HG02870 (cell line): ENCODE results near the gene BPTF.
"Not testable (repeated sequence)": the region's sequence is repeated elsewhere in the genome, so short reads cannot be mapped to it uniquely, and the experiment has no call there.

Source experiments
- ATAC-seq: cut with Tn5 transposase; IDR thresholded peaks from one replicate; pipeline ENCODE4 v1.9.1; 2021; ENCODE audit warnings: mild to moderate bottlenecking, moderate library complexity; ENCODE audit not compliant: unreplicated experiment

Gene BPTF

GRCh38 chr17:67824735-67825626, at the start of gene BPTF:
TSS of gene BPTF (plus strand) at chr17:67825503. CDS start at chr17:67825725, 222 bp downstream.
- ATAC-seq: peak; percentile 70

DNA sequence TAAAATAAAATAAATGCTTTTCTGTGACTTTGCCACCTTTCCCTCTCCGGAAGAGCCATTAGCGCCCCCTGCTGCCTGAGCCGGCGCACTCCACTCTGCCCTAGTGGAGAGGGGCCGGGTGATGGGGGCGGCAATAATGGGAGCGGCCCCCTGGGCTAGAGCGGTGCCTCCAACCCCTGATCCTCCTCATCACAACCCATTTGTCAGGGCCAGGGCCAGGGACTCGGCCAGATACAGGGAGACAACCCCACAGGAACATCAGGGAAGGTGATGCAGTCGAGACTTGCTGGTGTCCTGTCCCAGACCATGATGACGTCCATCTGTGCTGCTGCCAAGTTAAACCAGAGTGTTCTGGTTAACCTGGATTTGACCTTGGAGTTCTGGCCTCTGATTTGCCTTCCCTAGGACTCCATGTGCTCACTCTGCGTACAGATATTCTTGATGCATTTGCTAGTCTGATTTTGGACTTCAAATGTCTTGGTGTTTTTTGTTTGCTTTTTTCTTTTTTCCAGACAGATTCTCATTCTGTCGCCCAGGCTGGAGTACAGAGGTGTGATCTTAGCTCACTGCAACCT, 46.1 kb upstream of the BPTF start:
- ATAC-seq: no peak

DNA sequence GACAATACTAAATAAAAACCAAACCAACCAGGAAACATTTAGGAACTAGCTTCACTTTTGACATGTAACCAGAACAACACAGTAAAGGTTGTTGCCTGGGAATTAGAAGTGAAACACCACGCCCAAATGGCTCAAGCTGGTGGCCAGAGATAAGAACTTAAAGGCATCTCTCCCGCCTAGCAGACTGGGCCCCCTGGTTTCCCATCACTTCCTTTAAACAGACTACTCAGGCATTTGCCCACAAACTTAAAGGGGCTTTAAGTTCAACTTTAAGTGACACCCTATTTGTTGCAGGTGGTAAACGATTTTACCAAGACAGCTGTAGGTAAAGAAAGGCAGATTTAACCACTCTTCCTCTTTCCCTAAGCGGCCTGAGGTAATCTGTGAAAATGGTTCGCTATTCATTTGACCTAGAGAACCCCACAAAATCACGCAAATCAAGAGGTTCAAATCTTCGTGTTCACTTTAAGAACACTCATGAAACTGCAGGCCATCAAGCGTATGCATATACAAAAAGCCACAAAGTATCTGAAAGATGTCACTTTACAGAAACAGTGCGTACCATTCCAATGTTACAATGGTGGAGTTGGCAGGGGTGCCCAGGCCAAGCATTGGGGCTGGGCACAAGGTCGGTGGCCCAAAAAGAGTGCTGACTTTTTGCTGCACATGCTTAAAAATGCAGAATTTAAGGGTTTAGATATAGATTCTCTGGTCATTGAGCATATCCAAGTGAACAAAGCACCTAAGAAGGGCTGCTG, 40.8 kb upstream of the BPTF start:
- no peak for ATAC-seq

GRCh38 chr17:67785122-67785477, 40.2 kb upstream of the BPTF start:
- ATAC-seq: no peak

DNA sequence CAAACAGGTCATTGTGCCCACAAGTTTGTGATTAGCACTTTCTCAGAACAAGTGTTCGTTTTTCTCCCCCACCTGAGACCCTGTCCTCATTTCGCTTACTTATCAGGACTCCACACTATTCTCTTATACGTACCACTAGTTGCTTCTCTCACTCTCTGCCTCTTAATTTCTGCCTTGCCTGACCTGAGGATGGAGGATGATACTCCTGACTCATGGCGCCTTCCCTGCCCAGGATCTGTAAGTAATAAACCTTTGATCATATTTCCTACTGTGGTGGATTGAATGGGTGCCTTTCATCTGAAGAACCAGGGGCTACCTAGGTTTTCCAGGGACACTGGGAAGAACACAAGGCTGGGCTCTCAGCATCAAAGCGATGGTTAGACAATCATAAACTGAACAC, 39.8 kb upstream of the BPTF start:
- ATAC-seq: no peak

- peak; percentile 88 for ATAC-seq
Measured at GRCh38 chr17:67800495-67800928, 24.8 kb upstream of the BPTF start.

DNA sequence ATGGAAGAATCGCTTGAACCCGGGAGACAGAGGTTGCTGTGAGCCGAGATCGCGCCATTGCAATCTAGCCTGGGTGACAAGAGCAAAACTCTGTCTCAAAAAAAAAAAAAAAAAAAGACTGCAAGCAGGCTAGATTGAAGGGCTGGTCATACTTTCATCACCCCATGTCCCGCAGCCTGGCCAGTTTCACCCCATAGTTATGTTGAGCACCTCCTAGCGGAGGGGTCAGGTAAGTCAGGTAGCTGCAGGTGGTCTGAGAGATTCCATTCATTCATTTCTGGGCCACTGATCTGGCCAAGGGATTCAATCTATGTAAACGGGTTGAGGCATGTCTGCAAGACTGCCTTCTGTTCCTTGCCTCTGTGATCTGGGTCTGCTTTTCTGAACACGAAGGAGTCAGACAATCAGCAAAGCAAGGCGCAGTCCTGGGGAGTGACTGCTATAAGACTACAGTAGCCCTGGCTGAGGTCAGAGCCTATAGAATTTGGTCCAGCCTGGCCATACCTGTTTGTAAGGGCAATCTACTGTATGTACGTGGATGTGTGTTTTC, 23.6 kb upstream of the BPTF start:
- ATAC-seq: no peak

- ATAC-seq: no peak
Measured at GRCh38 chr17:67810464-67810863, 14.8 kb upstream of the BPTF start.

DNA sequence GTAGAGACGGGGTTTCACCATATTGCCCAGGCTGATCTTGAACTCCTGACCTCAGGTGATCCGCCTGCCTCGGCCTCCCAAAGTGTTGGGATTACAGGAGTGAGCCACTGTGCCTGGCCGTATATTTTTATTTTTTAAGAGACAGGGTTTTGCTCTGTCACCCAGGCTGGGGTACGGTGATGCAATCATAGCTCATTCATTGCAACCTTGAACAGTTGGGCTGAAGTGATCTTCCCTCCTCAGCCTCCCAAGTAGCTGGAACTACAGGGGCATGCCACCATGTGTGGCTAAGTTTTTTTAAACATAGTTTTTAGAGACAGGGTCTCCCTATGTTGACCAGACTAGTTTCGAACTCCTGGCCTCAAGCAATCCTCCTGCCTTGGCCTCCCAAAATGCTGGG, 12.9 kb upstream of the BPTF start:
- ATAC-seq: not testable (repeated sequence)

DNA sequence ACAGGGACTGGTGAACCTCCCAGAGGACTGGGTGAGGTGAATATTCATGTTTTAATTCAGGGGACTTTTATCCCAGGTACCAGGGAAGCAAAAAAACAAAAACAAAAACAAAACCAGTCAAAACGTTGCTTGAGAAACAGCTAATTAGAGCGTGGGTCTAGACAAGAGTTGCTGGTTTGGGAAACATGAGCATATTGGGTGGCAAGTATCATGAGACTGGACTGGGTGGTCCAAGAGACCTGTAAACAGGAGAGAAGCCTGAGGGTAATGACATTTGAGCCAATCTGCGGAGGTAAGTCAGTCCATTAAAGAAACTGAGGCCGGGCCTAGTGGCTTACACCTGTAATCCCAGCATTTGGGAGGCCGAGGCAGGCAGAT, 11.5 kb upstream of the BPTF start:
- no peak for ATAC-seq

- peak; percentile 70 for ATAC-seq
Measured at GRCh38 chr17:67818110-67819002, 6.9 kb upstream of the BPTF start.

DNA sequence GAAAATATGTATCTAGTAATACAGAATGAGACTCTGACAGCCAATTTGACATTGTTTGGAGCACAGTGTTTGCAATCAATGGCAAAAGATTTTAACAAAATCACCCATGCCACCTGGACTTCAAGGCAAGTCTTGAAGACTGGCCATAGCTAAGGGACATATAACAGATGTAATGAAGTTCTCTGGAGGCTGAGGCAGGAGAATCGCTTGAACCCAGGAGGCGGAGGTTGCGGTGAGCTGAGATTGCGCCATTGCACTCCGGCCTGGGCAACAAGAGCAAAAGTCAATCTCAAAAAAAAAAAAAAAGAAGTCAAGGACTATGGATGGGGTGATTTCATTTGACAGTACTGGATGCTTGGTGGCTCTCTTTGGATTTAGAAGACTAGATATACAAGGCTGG, 5.6 kb upstream of the BPTF start:
- no peak for ATAC-seq

DNA sequence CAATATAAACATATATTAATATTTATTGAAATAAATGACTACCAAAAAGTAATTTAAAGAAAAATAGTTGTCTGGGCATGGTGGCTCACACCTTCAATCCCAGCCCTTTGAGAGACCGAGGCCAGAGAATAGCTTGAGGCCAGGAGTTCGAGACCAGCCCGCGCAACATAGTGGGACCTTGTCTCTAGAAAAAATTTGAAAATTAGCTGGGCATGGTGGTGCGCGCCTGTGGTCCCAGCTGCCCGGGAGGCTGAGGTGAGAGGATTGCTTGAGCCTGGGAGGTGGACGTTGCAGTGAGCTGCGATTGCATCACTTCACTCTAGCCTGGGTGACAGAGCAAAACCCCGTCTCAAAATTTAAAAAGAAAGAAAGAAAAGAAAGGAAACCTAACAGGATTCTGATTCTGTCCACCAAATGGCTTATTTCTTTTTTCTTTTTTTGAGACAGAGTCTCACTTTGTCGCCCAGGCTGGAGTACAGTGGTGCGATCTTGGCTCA, 3.4 kb upstream of the BPTF start:
- no peak for ATAC-seq

- ATAC-seq: peak; percentile 28
Measured at GRCh38 chr17:67825627-67826601, 611 bp downstream of the BPTF start.

GRCh38 chr17:67829331-67829730, 4.0 kb downstream of the BPTF start:
- ATAC-seq: no peak

DNA sequence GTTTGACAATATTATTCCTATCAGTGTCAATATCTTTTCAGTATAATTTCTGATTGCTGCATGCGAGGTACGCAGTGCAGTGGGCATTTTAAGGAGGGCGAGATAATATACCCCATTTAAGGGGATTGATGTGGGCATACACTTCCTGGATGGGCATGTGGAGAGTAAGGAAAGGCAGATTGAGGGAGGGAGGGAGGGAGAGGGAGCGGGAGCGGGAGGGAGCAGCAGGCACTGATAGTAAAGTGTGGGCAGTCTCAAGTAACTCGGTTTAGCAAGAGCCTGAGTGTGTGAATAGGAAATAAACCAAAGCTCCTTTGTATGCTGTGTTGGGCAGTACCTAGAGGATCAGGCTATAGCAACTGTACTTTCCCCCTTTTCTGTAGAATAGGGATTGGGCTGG, 5.1 kb downstream of the BPTF start:
- no peak for ATAC-seq

DNA sequence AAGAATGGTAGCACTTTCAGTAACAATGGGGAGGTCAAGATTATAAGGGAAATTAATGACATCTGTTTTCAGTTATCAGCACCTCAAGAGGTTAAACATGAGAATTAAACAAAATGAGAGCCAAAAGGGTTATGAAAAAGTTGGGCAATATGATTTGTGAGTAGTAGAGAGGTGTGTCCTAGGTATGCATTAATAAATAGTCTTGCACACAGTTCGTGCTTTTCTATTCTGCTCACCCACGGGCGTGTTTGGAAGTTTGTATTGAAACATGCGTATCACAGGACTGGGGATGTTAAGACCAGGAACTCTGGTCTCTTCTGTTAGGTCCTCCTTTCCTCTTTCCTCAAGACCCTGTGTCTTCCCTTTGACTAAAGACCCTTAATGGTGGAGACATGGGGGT, 6.0 kb downstream of the BPTF start:
- no peak for ATAC-seq

DNA sequence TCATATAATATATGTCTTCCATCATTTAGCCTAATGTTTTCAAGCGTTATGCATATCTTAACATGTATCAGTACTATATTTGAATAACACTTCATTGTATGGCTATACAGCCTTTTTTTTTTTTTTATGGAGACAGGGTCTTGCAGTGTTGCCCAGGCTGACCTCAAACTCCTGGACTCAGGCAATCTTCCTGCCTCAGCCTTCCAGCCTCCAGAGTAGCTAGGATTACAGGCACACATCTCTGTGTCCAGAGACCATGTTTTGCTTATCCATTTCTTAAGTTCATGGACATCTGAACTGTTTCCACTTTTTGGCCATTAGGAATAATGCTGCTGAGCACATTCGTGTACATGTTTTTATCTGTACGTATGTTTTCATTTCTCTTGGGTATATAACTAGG, 7.8 kb downstream of the BPTF start:
- ATAC-seq: no peak

GRCh38 chr17:67833946-67834631, 8.8 kb downstream of the BPTF start:
- ATAC-seq: no peak
